Osteoblast (primary cell): Measurements from ENCODE around the gene BCL2L1. TPM values are rescaled to one million over a fixed set of nuclear protein-coding genes. Genes with fewer than 3 reads are reported as not detected.

Experiments used
- DNase-seq: peaks from one replicate; pipeline ENCODE4 v3.0.0; 2011; ENCODE audit warnings: low spot score, mixed read lengths; ENCODE audit not compliant: insufficient read length; ENCODE audit errors: missing footprints
- H2AFZ ChIP-seq: 2 replicates; pipeline ENCODE4 v1.6.0; 2011; ENCODE audit warnings: mild to moderate bottlenecking, low read length
- H3K27ac ChIP-seq: 2 replicates; pipeline ENCODE4 v1.5.1; 2011; ENCODE audit warnings: mild to moderate bottlenecking, low read depth, low read length, moderate library complexity
- H3K27me3 ChIP-seq: 2 replicates; pipeline ENCODE4 v1.6.0; 2012; ENCODE audit warnings: mild to moderate bottlenecking, control low read depth, inconsistent platforms, low read length, moderate library complexity; ENCODE audit not compliant: insufficient read depth
- H3K36me3 ChIP-seq: 2 replicates; pipeline ENCODE4 v1.5.1; 2011; ENCODE audit warnings: mild to moderate bottlenecking, low read length, control low read depth, moderate library complexity; ENCODE audit not compliant: insufficient read depth
- H3K4me1 ChIP-seq: 2 replicates; pipeline ENCODE4 v1.5.1; 2011; ENCODE audit warnings: mild to moderate bottlenecking, low read length, control low read depth, moderate library complexity; ENCODE audit not compliant: insufficient read depth
- H3K4me2 ChIP-seq: 2 replicates; pipeline ENCODE4 v1.6.0; 2011; ENCODE audit warnings: mild to moderate bottlenecking, low read length; ENCODE audit not compliant: insufficient read depth
- H3K4me3 ChIP-seq: fragments of 200-600 bp; sonication (generic); 3 replicates; pipeline ENCODE4 v1.5.1; 2012; ENCODE audit warnings: mild to moderate bottlenecking, low read length, inconsistent platforms; ENCODE audit not compliant: insufficient read depth
- H3K79me2 ChIP-seq: 2 replicates; pipeline ENCODE4 v1.6.0; 2012; ENCODE audit warnings: mild to moderate bottlenecking, low read length, control low read depth, inconsistent platforms; ENCODE audit not compliant: insufficient read depth
- H3K9me3 ChIP-seq: 2 replicates; pipeline ENCODE4 v1.5.1; 2011; ENCODE audit warnings: low read depth, low read length, control low read depth
- H4K20me1 ChIP-seq: 2 replicates; pipeline ENCODE4 v1.6.0; 2012; ENCODE audit warnings: mild to moderate bottlenecking, low read length, control low read depth; ENCODE audit not compliant: insufficient read depth
- CTCF ChIP-seq: IDR thresholded peaks from 2 replicates; pipeline ENCODE4 v1.5.1; 2011; ENCODE audit warnings: mild to moderate bottlenecking, low read depth, low read length, moderate library complexity; ENCODE audit errors: extremely low read depth
- total RNA-seq: library from RNA; depleted of rRNA; stranded (reverse); fragments of >200 nt; gene quantifications from 2 replicates; pipeline ENCODE4 v1.2.3, GENCODE V29; 2012

BCL2L1 gene
- total RNA-seq, 1 donor: 127 TPM

- Histone ChIP-seq H3K27ac (peak overlapping the region; percentile 95), H4K20me1 (no peaks in the 10 kb centered on the region), H3K4me1 (peaks cover 45% of the 10 kb centered on the region), H3K4me2 (peak overlapping the region; percentile 92), H3K27me3 (no peaks in the 10 kb centered on the region), H3K4me3 (peak overlapping the region; percentile 56), H3K36me3 (peaks cover 42% of the 10 kb centered on the region), H2AFZ (no peak overlapping the region), H3K79me2 (peaks cover 91% of the 10 kb centered on the region), H3K9me3 (no peaks in the 10 kb centered on the region)
- no peak for TF ChIP-seq CTCF
- DNase-seq: no peak
Measured at GRCh38 chr20:31712112-31712553, 10.5 kb downstream of the BCL2L1 start.

- Histone ChIP-seq H2AFZ (no peak overlapping the region), H3K36me3 (peaks cover 44% of the 10 kb centered on the region), H3K27me3 (no peaks in the 10 kb centered on the region), H3K27ac (peak overlapping the region; percentile 95), H4K20me1 (no peaks in the 10 kb centered on the region), H3K4me3 (no peak overlapping the region), H3K9me3 (no peaks in the 10 kb centered on the region), H3K4me1 (peaks cover 38% of the 10 kb centered on the region), H3K79me2 (peaks cover 91% of the 10 kb centered on the region), H3K4me2 (peak overlapping the region; percentile 92)
- no peak for DNase-seq
- TF ChIP-seq CTCF: no peak
Measured at GRCh38 chr20:31711179-31712111, 11.2 kb downstream of the BCL2L1 start.

GRCh38 chr20:31710423-31711108 is 12.1 kb downstream of the BCL2L1 start:
- Histone ChIP-seq H3K27ac (peak overlapping the region; percentile 95), H3K4me3 (no peak overlapping the region), H3K9me3 (no peaks in the 10 kb centered on the region), H3K27me3 (no peaks in the 10 kb centered on the region), H3K36me3 (peaks cover 50% of the 10 kb centered on the region), H2AFZ (no peak overlapping the region), H3K4me1 (peaks cover 37% of the 10 kb centered on the region), H4K20me1 (no peaks in the 10 kb centered on the region), H3K79me2 (peaks cover 91% of the 10 kb centered on the region), H3K4me2 (no peak overlapping the region)
- no peak for TF ChIP-seq CTCF
- DNase-seq: no peak

GRCh38 chr20:31709939-31710338 is 12.7 kb downstream of the BCL2L1 start:
- no peak overlapping the region for H3K4me3 ChIP-seq
- DNase-seq: no peak
- H3K4me2 ChIP-seq: no peak overlapping the region
- peaks cover 91% of the 10 kb centered on the region for H3K79me2 ChIP-seq
- no peaks in the 10 kb centered on the region for H3K9me3 ChIP-seq
- H2AFZ ChIP-seq: no peak overlapping the region
- no peak for TF ChIP-seq CTCF
- H3K4me1 ChIP-seq: peaks cover 40% of the 10 kb centered on the region
- peaks cover 54% of the 10 kb centered on the region for H3K36me3 ChIP-seq
- no peaks in the 10 kb centered on the region for H4K20me1 ChIP-seq
- no peaks in the 10 kb centered on the region for H3K27me3 ChIP-seq
- no peak overlapping the region for H3K27ac ChIP-seq
